SU-DHL-6 (cell line): ENCODE results near the gene MRPL2.

Experiments used
- H2AFZ ChIP-seq: fragments of 200-600 bp; sonication (generic); 2 replicates; pipeline ENCODE4 v1.6.1; 2014; ENCODE audit warnings: low read depth, mild to moderate bottlenecking, moderate library complexity, mixed read lengths, antibody characterized with exemption, low read length; ENCODE audit not compliant: severe bottlenecking
- H3F3A ChIP-seq: fragments of 200-600 bp; shearing (Covaris generic); 2 replicates; pipeline ENCODE4 v1.6.0; 2016; ENCODE audit warnings: antibody characterized with exemption, mild to moderate bottlenecking; ENCODE audit not compliant: insufficient read depth
- H3K27ac ChIP-seq: fragments of 200-600 bp; sonication (generic); 2 replicates; pipeline ENCODE4 v1.5.1; 2016; ENCODE audit warnings: low read depth, mild to moderate bottlenecking, low read length, moderate library complexity, mixed read lengths
- H3K27me3 ChIP-seq: fragments of 200-600 bp; sonication (generic), shearing (Covaris generic); 2 replicates; pipeline ENCODE4 v1.6.0; 2014; ENCODE audit warnings: mild to moderate bottlenecking, low read length
- H3K36me3 ChIP-seq: fragments of 200-600 bp; sonication (generic); 2 replicates; pipeline ENCODE4 v1.6.1; 2014; ENCODE audit warnings: mild to moderate bottlenecking, low read length, mixed read lengths
- H3K4me2 ChIP-seq: fragments of 300-600, 200-600 bp; shearing (Covaris generic), sonication (generic); 2 replicates; pipeline ENCODE4 v1.6.0; 2014; ENCODE audit warnings: low read length, low read depth, mild to moderate bottlenecking; ENCODE audit not compliant: poor library complexity, severe bottlenecking
- H3K4me3 ChIP-seq: fragments of 200-600 bp; sonication (generic); 2 replicates; pipeline ENCODE4 v1.5.1; 2014; ENCODE audit warnings: antibody characterized with exemption, low read length, mild to moderate bottlenecking, mixed read lengths; ENCODE audit not compliant: insufficient read depth, poor library complexity, severe bottlenecking
- H3K79me2 ChIP-seq: fragments of 200-600 bp; sonication (generic); 2 replicates; pipeline ENCODE4 v1.6.1; 2014; ENCODE audit warnings: mild to moderate bottlenecking, low read length, moderate library complexity; ENCODE audit not compliant: insufficient read depth
- H3K9ac ChIP-seq: fragments of 200-600 bp; sonication (generic); 2 replicates; pipeline ENCODE4 v1.7.0; 2014; ENCODE audit warnings: mild to moderate bottlenecking, low read length
- H3K9me2 ChIP-seq: fragments of 200-600 bp; sonication (generic); replicated peaks from 2 replicates; pipeline ENCODE4 v1.6.1; 2014; ENCODE audit warnings: low read length; ENCODE audit not compliant: insufficient read depth
- H3K9me3 ChIP-seq: fragments of 200-600 bp; sonication (generic); 2 replicates; pipeline ENCODE4 v1.6.1; 2014; ENCODE audit warnings: low read length, mixed read lengths; ENCODE audit not compliant: insufficient read depth
- H4K20me1 ChIP-seq: fragments of 200-600 bp; sonication (generic); 2 replicates; pipeline ENCODE4 v1.6.1; 2014; ENCODE audit warnings: low read depth, mild to moderate bottlenecking, antibody characterized with exemption, low read length, moderate library complexity, mixed read lengths
- EZH2phosphoT487 ChIP-seq: fragments of 200-600 bp; sonication (generic), shearing (Covaris generic); conservative IDR thresholded peaks from 2 replicates; pipeline ENCODE4 v1.6.1; 2018; ENCODE audit warnings: mild to moderate bottlenecking, antibody characterized with exemption, low read length, moderate library complexity, mixed read lengths
- TF ChIP-seq, protein P1 (sequence below): fragments of 200-600 bp; sonication (generic); IDR thresholded peaks from one replicate; pipeline ENCODE4 v1.5.1; 2017; ENCODE audit warnings: antibody characterized with exemption, mild to moderate bottlenecking, low read length, moderate library complexity; ENCODE audit not compliant: insufficient read depth, poor library complexity, severe bottlenecking

MRPL2 gene

DNA sequence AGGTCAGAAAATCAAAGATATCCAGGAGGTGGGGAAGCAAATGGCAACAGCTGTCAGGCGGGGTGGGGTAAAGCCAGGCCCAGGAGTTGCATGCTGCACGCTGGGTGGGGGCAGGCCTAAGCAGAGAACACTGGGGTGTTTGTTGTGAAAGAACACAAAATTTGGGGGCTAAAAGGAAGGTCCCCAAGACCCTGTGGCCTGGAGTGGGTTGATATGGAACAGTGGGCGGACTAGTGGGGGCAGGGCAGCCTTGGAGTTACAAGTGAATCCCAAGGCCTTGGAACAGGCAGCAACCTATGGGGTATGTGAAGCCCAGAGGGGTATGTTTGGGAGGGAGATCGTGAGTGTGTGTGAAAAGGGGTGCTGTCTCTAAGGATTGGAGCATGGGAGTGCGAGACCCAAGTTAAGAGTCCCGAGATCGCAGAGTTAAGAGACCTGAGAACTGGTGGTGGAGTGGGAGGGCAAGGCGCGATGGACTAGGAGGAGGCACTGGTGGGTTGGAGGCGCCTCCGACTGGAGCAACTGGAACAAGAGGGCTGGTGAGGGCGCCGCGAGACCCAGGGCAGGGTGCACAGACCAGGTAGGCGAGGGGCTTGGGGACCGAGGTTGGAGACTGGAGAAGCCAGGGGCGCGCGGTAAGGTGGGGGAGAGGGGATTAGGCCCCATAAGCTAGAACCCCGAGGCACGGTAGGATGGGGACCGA is 6.2 kb downstream of the MRPL2 start:
- peaks cover 3% of the 10 kb centered on the region for H3K79me2 ChIP-seq
- H4K20me1 ChIP-seq, result no peaks in the 10 kb centered on the region
- peak overlapping the region; percentile 70 for H2AFZ ChIP-seq
- H3K27ac ChIP-seq, result peak overlapping the region; percentile 62
- TF ChIP-seq EZH2phosphoT487, result no peak
- TF ChIP-seq, protein P1, sequence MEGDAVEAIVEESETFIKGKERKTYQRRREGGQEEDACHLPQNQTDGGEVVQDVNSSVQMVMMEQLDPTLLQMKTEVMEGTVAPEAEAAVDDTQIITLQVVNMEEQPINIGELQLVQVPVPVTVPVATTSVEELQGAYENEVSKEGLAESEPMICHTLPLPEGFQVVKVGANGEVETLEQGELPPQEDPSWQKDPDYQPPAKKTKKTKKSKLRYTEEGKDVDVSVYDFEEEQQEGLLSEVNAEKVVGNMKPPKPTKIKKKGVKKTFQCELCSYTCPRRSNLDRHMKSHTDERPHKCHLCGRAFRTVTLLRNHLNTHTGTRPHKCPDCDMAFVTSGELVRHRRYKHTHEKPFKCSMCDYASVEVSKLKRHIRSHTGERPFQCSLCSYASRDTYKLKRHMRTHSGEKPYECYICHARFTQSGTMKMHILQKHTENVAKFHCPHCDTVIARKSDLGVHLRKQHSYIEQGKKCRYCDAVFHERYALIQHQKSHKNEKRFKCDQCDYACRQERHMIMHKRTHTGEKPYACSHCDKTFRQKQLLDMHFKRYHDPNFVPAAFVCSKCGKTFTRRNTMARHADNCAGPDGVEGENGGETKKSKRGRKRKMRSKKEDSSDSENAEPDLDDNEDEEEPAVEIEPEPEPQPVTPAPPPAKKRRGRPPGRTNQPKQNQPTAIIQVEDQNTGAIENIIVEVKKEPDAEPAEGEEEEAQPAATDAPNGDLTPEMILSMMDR, result no peak
- H3K9me2 ChIP-seq, result no peaks in the 10 kb centered on the region
- H3K9ac ChIP-seq, result peak overlapping the region; percentile 85
- H3K4me3 ChIP-seq, result peak overlapping the region; percentile 76
- H3K27me3 ChIP-seq, result no peaks in the 10 kb centered on the region
- no peaks in the 10 kb centered on the region for H3K9me3 ChIP-seq
- 0 out of 2 replicates have a peak, but pooled peaks cover 4% of the 10 kb centered on the region for H3F3A ChIP-seq
- H3K36me3 ChIP-seq, result no peaks in the 10 kb centered on the region
- peak overlapping the region; percentile 80 for H3K4me2 ChIP-seq

DNA sequence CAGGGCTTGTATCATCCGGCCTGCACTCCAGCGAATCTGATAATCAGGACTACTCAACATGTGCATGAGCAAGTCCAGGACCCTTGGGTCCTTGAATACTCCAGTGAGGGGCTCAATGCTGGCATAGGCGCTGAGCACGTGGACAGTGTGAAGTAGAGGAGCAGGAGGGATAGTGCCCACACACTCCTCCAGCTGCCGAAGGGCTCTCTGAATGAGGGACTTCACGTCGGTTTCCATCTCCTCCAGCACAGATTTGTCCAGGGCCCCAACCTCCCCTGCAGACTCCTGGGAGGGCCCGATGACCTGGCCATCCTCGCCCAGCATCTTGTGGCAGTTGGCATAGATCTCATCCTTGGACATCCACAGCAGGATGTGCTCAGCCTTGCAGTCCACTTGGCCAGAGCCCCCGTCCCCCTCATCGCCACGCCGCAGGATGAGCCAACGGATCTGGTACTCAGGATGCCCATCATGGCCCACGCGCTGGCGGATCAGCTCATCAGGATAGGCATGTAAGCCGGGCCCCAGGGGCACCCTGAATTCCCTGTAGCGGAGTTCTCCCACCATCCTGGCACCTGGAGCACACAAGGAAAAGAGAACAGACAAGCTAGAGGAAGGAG is 6.9 kb downstream of the MRPL2 start:
- no peak overlapping the region for H2AFZ ChIP-seq
- H3K9me2 ChIP-seq, result no peaks in the 10 kb centered on the region
- H3K9me3 ChIP-seq, result no peaks in the 10 kb centered on the region
- H3K79me2 ChIP-seq, result no peaks in the 10 kb centered on the region; the same call in 1 of the 2 replicates
- H4K20me1 ChIP-seq, result no peaks in the 10 kb centered on the region
- no peak overlapping the region for H3K27ac ChIP-seq
- no peak overlapping the region for H3K4me3 ChIP-seq
- peak overlapping the region; percentile 85; the same call in 1 of the 2 replicates for H3K9ac ChIP-seq
- H3K27me3 ChIP-seq, result no peaks in the 10 kb centered on the region
- peaks cover 9% of the 10 kb centered on the region; the same call in 1 of the 2 replicates for H3F3A ChIP-seq
- TF ChIP-seq, protein P1, result no peak
- TF ChIP-seq EZH2phosphoT487, result no peak
- no peaks in the 10 kb centered on the region for H3K36me3 ChIP-seq
- peak overlapping the region; percentile 80 for H3K4me2 ChIP-seq

DNA sequence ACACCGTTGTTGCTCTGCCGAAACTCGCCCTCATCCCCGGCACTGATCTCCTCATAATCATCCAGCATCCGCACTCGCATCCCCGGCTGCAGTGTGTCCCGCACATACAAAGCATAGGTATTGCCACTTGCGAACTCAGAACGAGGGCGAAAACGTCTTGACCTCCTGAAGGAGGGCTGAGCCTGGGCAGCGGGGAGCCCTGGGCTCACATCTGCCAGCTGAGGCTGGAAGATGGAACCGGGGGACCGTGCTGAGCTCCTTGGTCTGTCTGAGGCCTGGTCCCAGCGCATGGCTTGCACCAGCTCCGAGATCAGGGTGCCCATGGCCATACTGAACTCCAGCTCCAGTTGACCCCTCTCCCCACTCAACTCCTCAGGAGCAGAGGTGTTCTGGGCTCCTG is 8.3 kb downstream of the MRPL2 start:
- TF ChIP-seq EZH2phosphoT487, result no peak
- TF ChIP-seq, protein P1, result no peak
- Histone ChIP-seq H3K9me2 (no peaks in the 10 kb centered on the region), H3K9me3 (no peaks in the 10 kb centered on the region), H3F3A (peaks cover 10% of the 10 kb centered on the region; the same call in 1 of the 2 replicates), H3K27ac (no peak overlapping the region), H3K4me3 (no peak overlapping the region), H4K20me1 (no peaks in the 10 kb centered on the region), H3K79me2 (no peaks in the 10 kb centered on the region; the same call in 1 of the 2 replicates), H2AFZ (no peak overlapping the region), H3K27me3 (no peaks in the 10 kb centered on the region), H3K36me3 (no peaks in the 10 kb centered on the region), H3K4me2 (no peak overlapping the region), H3K9ac (no peak overlapping the region)
